HCT116 (cell line): ENCODE data around the gene SEBOX. TPM values are rescaled to one million over a fixed set of nuclear protein-coding genes. Genes with fewer than 3 reads are reported as not detected.

Source experiments
- ATAC-seq: fragments of 200-7000 bp; cut with Tn5 transposase; 2 replicates; pipeline ENCODE4 v1.9.1; 2020; ENCODE audit warnings: mild to moderate bottlenecking, moderate library complexity
- BruUV-seq: library from RNA; stranded (reverse); fragments of 400-500 nt; replicated peaks from 2 replicates; lab custom pipeline; 2021; lab: Mats Ljungman, UMichigan
- CTCF ChIA-PET: fragments of 300-600 bp; sonication (Branson Sonifier 250); formaldehyde crosslinking; loops from one replicate; lab custom pipeline; 2021; ENCODE audit warnings: antibody characterized with exemption; lab: Charles Lee
- POLR2A ChIA-PET: fragments of 300-600, 350-600 bp; sonication (Branson Sonifier 250); formaldehyde crosslinking; loops from one replicate; lab custom pipeline; 2021; ENCODE audit warnings: antibody characterized with exemption; lab: Charles Lee
- RAD21 ChIA-PET, 2 experiments: fragments of 300-600 bp; sonication (Branson Sonifier 250); formaldehyde crosslinking; loops; one replicate each; lab custom pipeline; 2023; ENCODE audit warnings: low total read pairs in 2 of 2; ENCODE audit not compliant: uncharacterized antibody in 2 of 2, unreplicated experiment in 2 of 2, low non-redundant PET in 1 of 2; lab: Charles Lee
- DNase-seq: peaks from one replicate; pipeline ENCODE4 v3.0.0-alpha.2; 2010; ENCODE audit warnings: low read depth, low spot score
- H2AFZ ChIP-seq: fragments of 200-600 bp; shearing (Covaris generic), sonication (generic); 2 replicates; pipeline ENCODE4 v1.6.1; 2017; ENCODE audit warnings: low read depth, mixed run types, mixed read lengths, antibody characterized with exemption, low read length; ENCODE audit not compliant: poor library complexity, severe bottlenecking
- H3K27ac ChIP-seq: 2 replicates; pipeline ENCODE4 v1.5.1; 2012; ENCODE audit warnings: low read depth, low read length
- H3K27me3 ChIP-seq: fragments of 200-600 bp; sonication (generic); 2 replicates; pipeline ENCODE4 v1.6.1; 2016; ENCODE audit warnings: mixed run types, low read length, mixed read lengths; ENCODE audit not compliant: insufficient read depth
- H3K36me3 ChIP-seq, 2 experiments: fragments of 200-500 bp in 1 of 2; fragments of 200-600 bp in 1 of 2; sonication (Bioruptor generic) in 1 of 2; sonication (generic) in 1 of 2; 2 replicates each; pipeline versions ENCODE4 v1.5.1 to v1.6.1; 2014 to 2016; ENCODE audit warnings: low read length in 2 of 2, inconsistent platforms in 1 of 2, mixed read lengths in 1 of 2, mixed run types in 1 of 2; ENCODE audit not compliant: insufficient read depth in 2 of 2, control insufficient read depth in 1 of 2
- H3K4me1 ChIP-seq, 2 experiments: fragments of 200-600 bp in 1 of 2; sonication (generic) in 1 of 2; 2 replicates each; pipeline versions ENCODE4 v1.5.1 to v1.6.1; 2012 to 2017; ENCODE audit warnings: low read length in 2 of 2, inconsistent platforms in 1 of 2, mild to moderate bottlenecking in 1 of 2, mixed read lengths in 1 of 2, mixed run types in 1 of 2, moderate library complexity in 1 of 2; ENCODE audit not compliant: insufficient read depth in 2 of 2, control insufficient read depth in 1 of 2
- H3K4me2 ChIP-seq: fragments of 200-600 bp; sonication (generic); 2 replicates; pipeline ENCODE4 v1.6.1; 2017; ENCODE audit warnings: mixed run types, low read length, mixed read lengths
- H3K4me3 ChIP-seq, 2 experiments: fragments of 200-600 bp in 1 of 2; sonication (generic) in 1 of 2; replicated peaks in 1 of 2; 2 replicates each; pipeline ENCODE4 v1.5.1; 2011 to 2016; ENCODE audit warnings: low read length in 2 of 2, control low read depth in 1 of 2, low read depth in 1 of 2, mild to moderate bottlenecking in 1 of 2, mixed read lengths in 1 of 2, mixed run types in 1 of 2
- H3K79me2 ChIP-seq: fragments of 200-600 bp; sonication (generic); 2 replicates; pipeline ENCODE4 v1.6.1; 2017; ENCODE audit warnings: mild to moderate bottlenecking, mixed run types, low read length, moderate library complexity, mixed read lengths; ENCODE audit not compliant: insufficient read depth
- H3K9ac ChIP-seq: fragments of 200-600 bp; sonication (generic); 2 replicates; pipeline ENCODE4 v1.6.1; 2016; ENCODE audit warnings: low read length, mixed read lengths
- H3K9me2 ChIP-seq: fragments of 200-600 bp; sonication (generic), shearing (Covaris generic); 2 replicates; pipeline ENCODE4 v1.6.1; 2017; ENCODE audit warnings: mixed run types, mild to moderate bottlenecking, moderate library complexity; ENCODE audit not compliant: insufficient read depth
- H3K9me3 ChIP-seq, 2 experiments: fragments of 200-500 bp in 1 of 2; fragments of 200-600 bp in 1 of 2; sonication (Bioruptor generic) in 1 of 2; sonication (generic) in 1 of 2; 2 replicates each; pipeline ENCODE4 v1.6.1; 2014 to 2017; ENCODE audit warnings: low read length in 2 of 2, mixed read lengths in 2 of 2, inconsistent platforms in 1 of 2, low read depth in 1 of 2, mild to moderate bottlenecking in 1 of 2, mixed run types in 1 of 2, moderate library complexity in 1 of 2; ENCODE audit not compliant: control insufficient read depth in 1 of 2, insufficient read depth in 1 of 2
- H4K20me1 ChIP-seq: fragments of 200-600 bp; sonication (generic), shearing (Covaris generic); 2 replicates; pipeline ENCODE4 v1.6.1; 2017; ENCODE audit warnings: mixed run types, mild to moderate bottlenecking, moderate library complexity; ENCODE audit not compliant: insufficient read depth
- CEBPB ChIP-seq: IDR thresholded peaks from 2 replicates; pipeline ENCODE4 v1.6.1; 2012; ENCODE audit warnings: low read depth
- EGR1 ChIP-seq: IDR thresholded peaks from 2 replicates; pipeline ENCODE4 v1.6.1; 2012; ENCODE audit warnings: low read depth
- EZH2phosphoT487 ChIP-seq: fragments of 200-600 bp; IDR thresholded peaks from 2 replicates; pipeline ENCODE4 v1.6.1; 2018; ENCODE audit warnings: antibody characterized with exemption, borderline replicate concordance
- JUND ChIP-seq: IDR thresholded peaks from 2 replicates; pipeline ENCODE4 v1.6.1; 2012
- MAX ChIP-seq: IDR thresholded peaks from 2 replicates; pipeline ENCODE4 v1.6.1; 2012
- POLR2A ChIP-seq: IDR thresholded peaks from 2 replicates; pipeline ENCODE4 v1.7.0; 2011; ENCODE audit warnings: borderline replicate concordance; ENCODE audit not compliant: insufficient read depth, insufficient read length; ENCODE audit errors: extremely low read depth
- POLR2AphosphoS5 ChIP-seq: IDR thresholded peaks from 2 replicates; pipeline ENCODE4 v1.6.1; 2011; ENCODE audit warnings: mild to moderate bottlenecking, low read depth, low read length, moderate library complexity
- SIN3A ChIP-seq: IDR thresholded peaks from 2 replicates; pipeline ENCODE4 v1.6.1; 2012; ENCODE audit warnings: low read depth
- SRF ChIP-seq: IDR thresholded peaks from 2 replicates; pipeline ENCODE4 v1.6.1; 2012; ENCODE audit warnings: low read depth
- TCF7L2 ChIP-seq: IDR thresholded peaks from 2 replicates; pipeline ENCODE4 v1.7.0; 2011; ENCODE audit warnings: borderline replicate concordance, inconsistent platforms; ENCODE audit not compliant: insufficient read depth, insufficient read length; ENCODE audit errors: extremely low read depth
- YY1 ChIP-seq: IDR thresholded peaks from 2 replicates; pipeline ENCODE4 v1.6.1; 2011; ENCODE audit warnings: low read length, low read depth, moderate library complexity, mild to moderate bottlenecking; ENCODE audit not compliant: insufficient replicate concordance; ENCODE audit errors: extremely low read depth
- intact Hi-C: fragments of 100-400 bp; cut with micrococcal nuclease; formaldehyde crosslinking; loops from 2 replicates; pipeline ENCODE4 v1.10.0; 2022
- total RNA-seq: library from RNA; stranded (reverse); gene quantifications from one replicate; pipeline ENCODE4 v1.2.1, GENCODE V29; 2021; ENCODE audit not compliant: unreplicated experiment
- TF ChIP-seq, protein P1 (sequence below): IDR thresholded peaks from 2 replicates; pipeline ENCODE4 v1.6.1; 2012; ENCODE audit warnings: low read depth
- TF ChIP-seq, protein P2 (sequence below): IDR thresholded peaks from 2 replicates; pipeline ENCODE4 v1.6.1; 2011; ENCODE audit warnings: mild to moderate bottlenecking, low read length, moderate library complexity; ENCODE audit not compliant: insufficient replicate concordance; ENCODE audit errors: extremely low read depth

The SEBOX gene
- total RNA-seq, 1 experiment from 2014 or later: not detected

GRCh38 chr17:28327031-28327607, 37.9 kb downstream of the SEBOX start:
- H3K27ac ChIP-seq: no peak overlapping the region
- DNase-seq (no peak), ATAC-seq (no peak)
- no peaks in the 10 kb centered on the region for H3K9me2 ChIP-seq
- H3K79me2 ChIP-seq: peaks cover 44% of the 10 kb centered on the region
- ChIA-PET POLR2A (no interaction called here), RAD21 (no interaction called here), CTCF (no interaction called here)
- TF ChIP-seq JUND (no peak), EZH2phosphoT487 (no peak), CEBPB (no peak), TCF7L2 (no peak), EGR1 (no peak), MAX (no peak)
- H3K4me1 ChIP-seq: no peaks in the 10 kb centered on the region
- peaks cover 14 to 26% of the 10 kb centered on the region in 2 experiments; a peak in 3 of 4 replicates for H3K36me3 ChIP-seq
- no peaks in the 10 kb centered on the region for H3K27me3 ChIP-seq
- H3K4me3 ChIP-seq: no peak overlapping the region
- H2AFZ ChIP-seq: no peak overlapping the region
- H3K4me2 ChIP-seq: no peak overlapping the region
- TSS peak; percentile 5 for BruUV-seq
- intact Hi-C loops: no loop called here
- no peaks in the 10 kb centered on the region for H4K20me1 ChIP-seq
- no peaks in the 10 kb centered on the region for H3K9me3 ChIP-seq
- no peak overlapping the region for H3K9ac ChIP-seq

GRCh38 chr17:28326114-28326513, 38.9 kb downstream of the SEBOX start:
- Histone ChIP-seq H3K4me3 (no peak overlapping the region), H3K36me3 (peaks cover 14 to 26% of the 10 kb centered on the region in 2 experiments; a peak in 3 of 4 replicates), H3K4me2 (no peak overlapping the region), H3K9me3 (no peaks in the 10 kb centered on the region), H3K79me2 (peaks cover 54% of the 10 kb centered on the region), H3K27ac (no peak overlapping the region), H3K4me1 (no peaks in the 10 kb centered on the region), H2AFZ (no peak overlapping the region), H3K9ac (no peak overlapping the region), H4K20me1 (no peaks in the 10 kb centered on the region), H3K27me3 (no peaks in the 10 kb centered on the region), H3K9me2 (no peaks in the 10 kb centered on the region)
- DNase-seq (no peak), ATAC-seq (no peak)
- ChIA-PET POLR2A (interaction anchor here (1.9 kb wide), 1 partner anchor 9 kb away, joined by 6 read pairs; the partner anchor contains the start of genes IFT20 and TNFAIP1), RAD21 (no interaction called here), CTCF (no interaction called here)
- no TSS peak for BruUV-seq
- no peak for TF ChIP-seq TCF7L2
- TF ChIP-seq, protein P1, sequence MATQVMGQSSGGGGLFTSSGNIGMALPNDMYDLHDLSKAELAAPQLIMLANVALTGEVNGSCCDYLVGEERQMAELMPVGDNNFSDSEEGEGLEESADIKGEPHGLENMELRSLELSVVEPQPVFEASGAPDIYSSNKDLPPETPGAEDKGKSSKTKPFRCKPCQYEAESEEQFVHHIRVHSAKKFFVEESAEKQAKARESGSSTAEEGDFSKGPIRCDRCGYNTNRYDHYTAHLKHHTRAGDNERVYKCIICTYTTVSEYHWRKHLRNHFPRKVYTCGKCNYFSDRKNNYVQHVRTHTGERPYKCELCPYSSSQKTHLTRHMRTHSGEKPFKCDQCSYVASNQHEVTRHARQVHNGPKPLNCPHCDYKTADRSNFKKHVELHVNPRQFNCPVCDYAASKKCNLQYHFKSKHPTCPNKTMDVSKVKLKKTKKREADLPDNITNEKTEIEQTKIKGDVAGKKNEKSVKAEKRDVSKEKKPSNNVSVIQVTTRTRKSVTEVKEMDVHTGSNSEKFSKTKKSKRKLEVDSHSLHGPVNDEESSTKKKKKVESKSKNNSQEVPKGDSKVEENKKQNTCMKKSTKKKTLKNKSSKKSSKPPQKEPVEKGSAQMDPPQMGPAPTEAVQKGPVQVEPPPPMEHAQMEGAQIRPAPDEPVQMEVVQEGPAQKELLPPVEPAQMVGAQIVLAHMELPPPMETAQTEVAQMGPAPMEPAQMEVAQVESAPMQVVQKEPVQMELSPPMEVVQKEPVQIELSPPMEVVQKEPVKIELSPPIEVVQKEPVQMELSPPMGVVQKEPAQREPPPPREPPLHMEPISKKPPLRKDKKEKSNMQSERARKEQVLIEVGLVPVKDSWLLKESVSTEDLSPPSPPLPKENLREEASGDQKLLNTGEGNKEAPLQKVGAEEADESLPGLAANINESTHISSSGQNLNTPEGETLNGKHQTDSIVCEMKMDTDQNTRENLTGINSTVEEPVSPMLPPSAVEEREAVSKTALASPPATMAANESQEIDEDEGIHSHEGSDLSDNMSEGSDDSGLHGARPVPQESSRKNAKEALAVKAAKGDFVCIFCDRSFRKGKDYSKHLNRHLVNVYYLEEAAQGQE: no peak
- no peak for TF ChIP-seq SIN3A
- TF ChIP-seq, protein P2, sequence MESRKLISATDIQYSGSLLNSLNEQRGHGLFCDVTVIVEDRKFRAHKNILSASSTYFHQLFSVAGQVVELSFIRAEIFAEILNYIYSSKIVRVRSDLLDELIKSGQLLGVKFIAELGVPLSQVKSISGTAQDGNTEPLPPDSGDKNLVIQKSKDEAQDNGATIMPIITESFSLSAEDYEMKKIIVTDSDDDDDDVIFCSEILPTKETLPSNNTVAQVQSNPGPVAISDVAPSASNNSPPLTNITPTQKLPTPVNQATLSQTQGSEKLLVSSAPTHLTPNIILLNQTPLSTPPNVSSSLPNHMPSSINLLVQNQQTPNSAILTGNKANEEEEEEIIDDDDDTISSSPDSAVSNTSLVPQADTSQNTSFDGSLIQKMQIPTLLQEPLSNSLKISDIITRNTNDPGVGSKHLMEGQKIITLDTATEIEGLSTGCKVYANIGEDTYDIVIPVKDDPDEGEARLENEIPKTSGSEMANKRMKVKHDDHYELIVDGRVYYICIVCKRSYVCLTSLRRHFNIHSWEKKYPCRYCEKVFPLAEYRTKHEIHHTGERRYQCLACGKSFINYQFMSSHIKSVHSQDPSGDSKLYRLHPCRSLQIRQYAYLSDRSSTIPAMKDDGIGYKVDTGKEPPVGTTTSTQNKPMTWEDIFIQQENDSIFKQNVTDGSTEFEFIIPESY: no peak
- TF ChIP-seq POLR2AphosphoS5: no peak
- TF ChIP-seq YY1: no peak
- no peak for TF ChIP-seq EZH2phosphoT487
- no peak for TF ChIP-seq POLR2A
- no peak for TF ChIP-seq SRF
- intact Hi-C loops: no loop called here
